ENCODE data around the gene SRPX.

Gene SRPX

DNA sequence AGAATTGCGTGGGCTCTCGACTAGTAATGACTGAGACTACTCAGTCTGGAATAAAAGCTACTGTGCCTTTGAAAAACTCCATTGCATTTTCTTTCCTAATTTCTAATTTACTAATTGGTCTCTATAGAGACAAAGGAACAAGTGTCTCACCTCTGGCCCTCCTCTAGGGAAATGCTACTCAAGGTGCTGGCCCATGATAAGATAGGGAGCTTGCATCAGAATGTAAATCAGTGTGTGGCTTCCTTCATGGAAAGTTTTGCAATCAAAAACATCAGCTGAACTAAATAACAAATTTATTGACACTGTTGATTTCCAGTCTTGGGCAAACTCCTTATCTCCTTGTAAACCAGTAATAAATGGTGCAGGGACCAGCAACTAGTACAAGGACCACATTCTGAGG, 81.8 kb downstream of the SRPX start:
- no peak for DNase-seq (ENCODE audit: low read depth in 4 of 4, low spot score in 1 of 4)

- DNase-seq (ENCODE audit: low read depth in 4 of 4, low spot score in 1 of 4), result no peak
Measured at GRCh38 chrX:38138157-38138891, 82.3 kb downstream of the SRPX start.

DNA sequence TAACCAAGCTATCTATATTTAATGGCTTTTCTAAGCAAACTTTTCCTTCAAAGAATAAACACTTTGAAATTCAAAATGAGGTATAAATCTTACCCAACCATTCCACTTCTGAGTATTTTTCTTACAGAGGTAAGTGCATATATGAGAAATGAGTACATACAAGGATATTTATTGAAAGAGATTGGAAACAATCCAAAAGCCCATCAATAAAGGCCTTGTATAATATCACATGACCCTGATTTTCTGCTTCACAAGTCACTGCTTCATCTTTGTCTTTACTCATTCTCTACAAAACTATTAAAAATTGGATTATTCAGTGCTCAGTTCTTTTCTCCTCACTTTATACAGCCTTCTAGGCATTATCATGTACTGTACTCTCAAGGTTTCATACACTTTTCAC, 91.3 kb downstream of the SRPX start:
- DNase-seq (ENCODE audit: low read depth in 4 of 4, low spot score in 1 of 4), result no peak

- no peak for DNase-seq (ENCODE audit: low read depth in 4 of 4, low spot score in 1 of 4)
Measured at GRCh38 chrX:38127961-38128360, 92.7 kb downstream of the SRPX start.

- DNase-seq (ENCODE audit: low read depth in 4 of 4, low spot score in 1 of 4), result no peak
Measured at GRCh38 chrX:38126179-38126578, 94.5 kb downstream of the SRPX start.

- DNase-seq (ENCODE audit: low read depth in 4 of 4, low spot score in 1 of 4), result no peak
Measured at GRCh38 chrX:38124000-38124399, 96.7 kb downstream of the SRPX start.

- DNase-seq (ENCODE audit: low read depth in 4 of 4, low spot score in 1 of 4), result no peak
Measured at GRCh38 chrX:38117485-38117884, 103.2 kb downstream of the SRPX start.

DNA sequence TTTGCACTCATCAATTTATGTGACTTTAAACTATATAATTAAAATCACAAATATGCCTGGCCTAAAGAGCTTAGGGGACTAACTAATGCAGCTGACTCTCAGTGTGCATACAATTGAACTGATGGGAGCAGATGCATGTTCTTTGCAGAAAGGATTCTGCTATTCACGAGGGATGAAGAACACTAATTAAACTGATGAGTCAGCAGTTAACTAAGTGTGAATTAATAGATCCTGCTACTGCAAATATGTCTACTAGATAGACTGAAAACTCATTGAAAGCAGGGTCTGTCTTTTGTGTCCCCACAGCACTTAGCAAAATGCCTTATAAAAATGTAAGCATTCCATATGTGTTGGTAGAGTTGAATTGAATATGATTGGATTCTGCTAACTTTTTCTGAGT, 104.0 kb downstream of the SRPX start:
- DNase-seq (ENCODE audit: low read depth in 4 of 4, low spot score in 1 of 4), result no peak

DNA sequence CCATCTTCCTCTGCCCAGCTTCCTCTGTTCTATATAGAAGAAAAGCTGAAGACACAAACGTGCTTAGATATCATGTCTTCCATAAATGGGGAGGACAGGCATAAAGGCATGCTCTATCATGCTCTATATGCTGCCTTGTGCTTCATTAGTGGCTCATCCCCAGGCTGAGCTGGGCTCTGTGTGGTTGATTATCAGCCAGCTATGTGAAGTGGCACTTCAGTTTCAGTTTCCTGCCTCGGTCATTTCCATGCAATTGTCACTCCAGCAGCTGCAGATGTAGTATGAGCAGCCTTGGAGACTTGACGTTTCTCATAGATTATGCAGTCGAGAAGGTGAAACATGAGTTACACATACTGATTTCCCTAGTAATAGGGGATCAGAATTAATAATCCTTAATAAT, 108.1 kb downstream of the SRPX start:
- no peak for DNase-seq (ENCODE audit: low read depth in 4 of 4, low spot score in 1 of 4)

- no peak for DNase-seq (ENCODE audit: low read depth in 4 of 4, low spot score in 1 of 4)
Measured at GRCh38 chrX:38111196-38111595, 109.5 kb downstream of the SRPX start.

GRCh38 chrX:38110231-38110630, 110.4 kb downstream of the SRPX start:
- DNase-seq (ENCODE audit: low read depth in 4 of 4, low spot score in 1 of 4), result no peak

DNA sequence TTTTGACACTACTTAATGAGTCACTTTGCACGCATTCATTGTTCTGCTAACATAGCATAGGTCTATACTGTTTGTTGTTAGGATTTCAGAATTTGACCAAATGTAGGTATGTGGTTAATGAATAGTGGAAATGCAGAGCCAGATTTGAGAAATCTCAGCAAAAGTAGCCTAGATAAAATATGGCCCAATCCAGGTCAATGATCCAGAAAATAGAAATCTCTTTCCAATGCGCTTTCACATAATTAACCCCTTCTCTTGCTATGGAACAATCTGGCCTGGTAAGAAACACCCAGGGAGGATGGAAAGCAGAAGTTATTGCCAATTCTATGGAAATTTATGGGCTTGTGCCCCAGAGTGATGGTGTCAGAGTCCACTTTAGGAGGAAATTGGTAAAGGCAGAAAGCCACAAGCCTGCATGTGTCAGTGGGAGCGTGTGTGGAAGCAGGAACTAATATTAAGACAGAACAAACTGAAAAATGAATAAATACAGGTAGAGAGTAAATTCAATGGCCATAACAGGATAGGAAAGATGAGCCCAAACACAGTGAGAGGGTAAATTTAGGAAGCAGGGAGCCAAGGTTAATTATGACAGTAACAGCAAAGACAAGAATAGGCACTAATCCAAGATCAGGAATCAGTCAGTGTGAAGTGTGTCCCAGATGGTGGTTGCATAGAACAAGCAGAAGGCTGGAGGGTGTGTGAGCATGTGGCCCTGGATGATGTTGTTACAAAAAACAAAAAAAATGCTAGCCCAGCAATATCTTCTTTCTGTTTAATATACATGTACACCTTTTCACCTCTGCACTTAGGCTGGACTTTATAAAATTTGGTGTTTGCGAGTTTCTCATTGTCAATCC, 111.4 kb downstream of the SRPX start:
- no peak for DNase-seq (ENCODE audit: low read depth in 4 of 4, low spot score in 1 of 4)

DNA sequence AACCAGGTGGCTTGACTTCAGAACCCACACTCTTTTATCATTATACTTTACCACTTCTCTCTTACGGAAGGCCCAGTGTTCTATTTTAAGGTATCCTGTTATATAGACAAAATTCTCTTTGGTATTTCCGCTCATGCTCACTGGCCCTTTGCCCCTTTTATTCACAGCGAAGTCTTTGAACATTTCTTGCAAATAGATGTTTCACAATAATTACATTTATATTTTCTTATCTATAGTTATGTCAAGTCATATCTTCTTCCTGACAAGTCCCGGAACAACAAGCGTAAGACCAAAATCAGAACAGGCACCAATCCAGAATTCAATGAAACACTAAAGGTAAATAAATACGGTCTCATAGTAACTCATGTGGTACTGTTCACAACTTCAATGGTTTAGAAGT, 112.3 kb downstream of the SRPX start:
- DNase-seq (ENCODE audit: low read depth in 4 of 4, low spot score in 1 of 4), result no peak

DNA sequence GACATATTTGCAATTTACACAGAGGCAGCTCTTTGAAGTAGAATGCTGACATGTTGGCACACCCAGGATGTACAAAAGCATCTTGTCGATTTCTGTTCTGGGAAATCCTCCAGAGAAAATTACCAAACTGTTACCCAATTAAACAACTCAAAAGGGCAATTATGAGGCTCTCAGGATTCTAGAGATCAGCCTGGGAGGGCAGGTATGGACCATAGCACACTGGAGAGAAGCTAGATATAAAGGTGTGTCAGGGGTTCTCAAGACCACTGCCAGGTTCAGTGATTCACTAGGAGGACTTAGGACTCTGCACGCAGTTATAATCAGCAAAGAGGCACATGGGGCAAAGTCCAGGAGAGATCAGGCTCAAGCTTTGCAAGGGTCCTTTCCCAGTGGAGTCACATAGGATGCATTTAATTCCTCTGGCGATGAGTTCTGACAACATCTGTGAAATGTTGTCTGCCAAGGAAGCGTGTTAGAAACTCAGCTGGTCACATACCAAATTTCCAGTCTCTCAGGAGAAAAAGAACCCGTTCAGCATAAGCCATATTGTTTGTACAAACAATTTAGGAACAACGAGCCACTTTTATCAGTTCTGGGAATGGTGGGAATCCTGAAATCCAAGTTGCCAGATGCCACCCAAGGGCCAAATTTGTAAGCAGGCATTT, 113.5 kb downstream of the SRPX start:
- DNase-seq (ENCODE audit: low read depth in 4 of 4, low spot score in 1 of 4), result no peak

- no peak for DNase-seq (ENCODE audit: low read depth in 4 of 4, low spot score in 1 of 4)
Measured at GRCh38 chrX:38105216-38105725, 115.4 kb downstream of the SRPX start.

DNA sequence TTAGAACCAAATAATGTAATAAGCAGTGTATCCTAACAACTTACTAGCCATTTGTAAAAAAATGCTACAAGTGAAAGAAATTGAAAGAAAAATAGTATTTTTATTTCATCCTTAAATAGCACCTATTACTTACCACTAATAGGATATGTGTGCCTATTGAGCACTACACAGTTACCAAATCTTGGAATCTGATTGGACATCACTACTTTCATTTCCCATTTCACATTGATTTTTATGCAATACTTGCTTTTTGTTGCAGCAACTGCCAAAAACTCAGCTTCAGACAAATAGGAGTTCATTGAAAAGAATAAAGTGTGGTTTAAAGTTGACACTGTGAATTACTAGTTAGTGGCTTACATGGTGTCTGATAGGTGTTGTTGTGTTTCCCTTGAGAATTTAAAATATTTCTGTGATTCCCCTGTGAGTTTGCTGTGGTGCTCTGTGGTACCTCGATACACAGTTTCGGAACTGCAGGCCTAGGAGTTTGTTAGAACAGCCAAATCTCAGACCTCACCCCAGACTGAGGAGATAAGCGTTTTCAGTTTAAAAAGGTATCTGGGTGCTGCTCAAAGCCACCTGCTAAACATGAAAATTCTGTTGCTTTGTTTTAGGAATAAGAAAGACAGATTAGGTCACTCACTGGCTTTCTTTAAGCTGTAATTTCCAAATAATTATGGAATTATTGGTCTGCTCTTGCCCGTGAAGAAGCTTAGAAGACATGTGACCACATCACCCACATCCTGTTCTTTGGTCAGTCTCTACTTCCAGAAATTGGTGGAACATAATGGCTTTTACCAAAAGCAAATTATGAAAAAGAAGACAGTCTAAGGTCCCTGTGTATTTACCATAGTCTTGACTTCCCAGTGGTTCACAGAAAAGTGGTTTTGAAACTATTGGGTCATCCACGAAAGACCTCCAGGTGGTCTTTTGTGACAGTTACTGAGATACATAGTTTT, 116.5 kb downstream of the SRPX start:
- no peak for DNase-seq (ENCODE audit: low read depth in 4 of 4, low spot score in 1 of 4)

DNA sequence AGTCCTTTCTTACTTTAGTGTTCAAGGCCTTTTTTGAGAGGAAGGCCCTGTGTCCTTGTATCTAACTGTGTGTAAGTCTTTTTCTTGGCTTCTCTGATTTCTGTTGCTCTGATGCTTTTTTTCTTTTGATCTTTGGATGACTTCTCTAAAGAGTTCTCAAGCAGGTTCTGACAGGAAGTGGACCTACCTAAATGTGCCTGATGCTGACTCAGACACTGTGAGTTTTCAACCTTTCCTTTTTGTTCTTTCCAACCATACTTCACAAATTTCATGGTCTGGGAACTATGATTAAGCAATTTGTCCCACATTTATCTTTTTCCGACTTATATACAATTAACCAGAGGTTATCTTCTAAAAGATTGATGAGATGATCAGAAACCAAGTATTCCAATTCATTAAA, 117.8 kb downstream of the SRPX start:
- no peak for DNase-seq (ENCODE audit: low read depth in 4 of 4, low spot score in 1 of 4)

DNA sequence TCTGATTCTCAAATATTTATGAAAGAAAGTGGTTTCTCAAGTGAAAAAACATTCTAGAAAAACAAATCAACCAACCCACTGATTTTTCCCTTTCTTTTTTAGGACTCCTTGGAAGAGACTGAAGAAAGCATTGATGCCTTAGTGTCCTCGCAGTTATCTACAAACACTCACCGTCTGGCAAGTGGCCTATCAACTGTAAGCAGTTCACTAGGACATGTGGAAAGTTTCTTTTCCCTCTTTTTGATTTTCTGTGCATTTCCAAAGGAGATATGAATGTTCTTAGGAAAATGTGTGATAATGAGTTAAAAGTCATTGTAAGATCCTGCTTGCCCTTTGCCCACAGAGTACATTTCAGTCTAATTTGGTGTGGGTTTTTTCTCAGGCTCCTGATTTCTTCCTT, 118.4 kb downstream of the SRPX start:
- DNase-seq (ENCODE audit: low read depth in 4 of 4, low spot score in 1 of 4), result no peak

GRCh38 chrX:38099688-38100087, 121.0 kb downstream of the SRPX start:
- DNase-seq (ENCODE audit: low read depth in 4 of 4, low spot score in 1 of 4), result no peak
